H1 (cell line): ENCODE data around the gene DNER. TPM values are rescaled to one million over a fixed set of nuclear protein-coding genes. Genes with fewer than 3 reads are reported as not detected.

ENCODE experiments used
- CTCF ChIA-PET: fragments of 300-600 bp; sonication (Branson Sonifier 250); formaldehyde crosslinking; loops from one replicate; lab custom pipeline; 2021; ENCODE audit not compliant: partially characterized antibody; lab: Charles Lee
- POLR2A ChIA-PET: fragments of 300-600 bp; sonication (Branson Sonifier 250); formaldehyde crosslinking; loops from one replicate; lab custom pipeline; 2021; ENCODE audit warnings: inconsistent platforms; ENCODE audit not compliant: partially characterized antibody; lab: Charles Lee
- DNase-seq, 2 experiments: peaks; one replicate each; pipeline versions ENCODE4 v3.0.0 to v3.0.0-alpha.2; 2010 to 2022; ENCODE audit warnings: low spot score in 2 of 2, low read depth in 1 of 2, mixed read lengths in 1 of 2
- FAIRE-seq: peaks from 2 replicates; lab custom pipeline; 2011; peaks lifted over from hg19 to GRCh38; lab: Jason Lieb, UNC
- H2AFZ ChIP-seq: 2 replicates; pipeline ENCODE4 v1.8.1; 2012; ENCODE audit warnings: low read length, inconsistent platforms
- H2AK5ac ChIP-seq: 2 replicates; pipeline ENCODE4 v1.6.1; 2013; ENCODE audit warnings: low read depth, low read length
- H2BK120ac ChIP-seq: replicated peaks from 2 replicates; pipeline ENCODE3; 2013; ENCODE audit warnings: low read depth, low read length, inconsistent platforms
- H2BK12ac ChIP-seq: 2 replicates; pipeline ENCODE4 v1.6.1; 2013; ENCODE audit warnings: low read depth, low read length
- H2BK15ac ChIP-seq: 2 replicates; pipeline ENCODE4 v1.6.1; 2013; ENCODE audit warnings: low read length
- H2BK20ac ChIP-seq: 2 replicates; pipeline ENCODE4 v1.6.1; 2013; ENCODE audit warnings: low read length
- H2BK5ac ChIP-seq: 2 replicates; pipeline ENCODE4 v1.6.1; 2013; ENCODE audit warnings: low read depth, low read length
- H3K14ac ChIP-seq: 2 replicates; pipeline ENCODE4 v1.6.1; 2013; ENCODE audit warnings: inconsistent platforms; ENCODE audit not compliant: insufficient read length
- H3K18ac ChIP-seq: 2 replicates; pipeline ENCODE4 v1.6.1; 2013; ENCODE audit warnings: low read length; ENCODE audit errors: extremely low read depth
- H3K23ac ChIP-seq: 2 replicates; pipeline ENCODE4 v1.6.1; 2013; ENCODE audit warnings: inconsistent platforms; ENCODE audit not compliant: insufficient read length
- H3K23me2 ChIP-seq: 2 replicates; pipeline ENCODE4 v1.6.1; 2013; ENCODE audit warnings: low read depth, low read length
- H3K27ac ChIP-seq: 2 replicates; pipeline ENCODE4 v1.6.1; 2011; ENCODE audit warnings: low read depth, low read length, inconsistent platforms
- H3K27me3 ChIP-seq, 4 experiments: replicated peaks in 1 of 4; 1 replicate in 1 of 4; 2 replicates in 3 of 4; pipeline versions ENCODE4 v1.6.1 to v1.8.1; 2011 to 2013; ENCODE audit warnings: low read length in 3 of 4, mild to moderate bottlenecking in 3 of 4, inconsistent platforms in 2 of 4, mixed read lengths in 2 of 4, moderate library complexity in 1 of 4; ENCODE audit not compliant: control insufficient read depth in 3 of 4, insufficient read depth in 3 of 4; ENCODE audit errors: extremely low read depth in 1 of 4
- H3K36me3 ChIP-seq, 4 experiments: 2 replicates each; pipeline versions ENCODE4 v1.6.1 to v1.8.1; 2011 to 2013; ENCODE audit warnings: mild to moderate bottlenecking in 4 of 4, low read length in 3 of 4, moderate library complexity in 2 of 4, control low read depth in 1 of 4, inconsistent platforms in 1 of 4; ENCODE audit not compliant: insufficient read depth in 4 of 4, control insufficient read depth in 2 of 4
- H3K4ac ChIP-seq: replicated peaks from 2 replicates; pipeline ENCODE3; 2013; ENCODE audit warnings: low read length, low read depth, mixed read lengths, inconsistent platforms; ENCODE audit not compliant: insufficient read length
- H3K4me1 ChIP-seq, 4 experiments: replicated peaks in 1 of 4; 1 replicate in 1 of 4; 2 replicates in 3 of 4; pipeline versions ENCODE4 v1.6.1 to v1.8.1; 2011 to 2013; ENCODE audit warnings: low read length in 3 of 4, inconsistent platforms in 2 of 4, mixed read lengths in 1 of 4; ENCODE audit not compliant: insufficient read depth in 4 of 4, control insufficient read depth in 3 of 4
- H3K4me2 ChIP-seq, 2 experiments: 2 replicates each; pipeline versions ENCODE4 v1.6.1 to v1.8.1; 2011 to 2013; ENCODE audit warnings: low read depth in 2 of 2, low read length in 2 of 2, control low read depth in 1 of 2, inconsistent platforms in 1 of 2, mild to moderate bottlenecking in 1 of 2; ENCODE audit not compliant: insufficient read depth in 1 of 2
- H3K4me3 ChIP-seq, 4 experiments: fragments of 200-600, 300-600 bp in 1 of 4; sonication (generic), shearing (Covaris generic), sonication (Bioruptor Twin) in 1 of 4; 2 replicates each; pipeline versions ENCODE4 v1.5.1 to v1.8.1; 2011 to 2016; ENCODE audit warnings: low read length in 4 of 4, low read depth in 3 of 4, control low read depth in 2 of 4, inconsistent platforms in 2 of 4, mild to moderate bottlenecking in 2 of 4, mixed read lengths in 1 of 4, moderate library complexity in 1 of 4; ENCODE audit not compliant: insufficient read depth in 2 of 4; ENCODE audit errors: extremely low read depth in 1 of 4
- H3K56ac ChIP-seq: replicated peaks from 2 replicates; pipeline ENCODE3; 2013; ENCODE audit warnings: low read depth, mild to moderate bottlenecking, mixed read lengths, low read length, inconsistent platforms; ENCODE audit not compliant: insufficient read length
- H3K79me1 ChIP-seq: 2 replicates; pipeline ENCODE4 v1.6.1; 2013; ENCODE audit warnings: low read depth, low read length, control low read depth
- H3K79me2 ChIP-seq, 2 experiments: 2 replicates each; pipeline versions ENCODE4 v1.6.1 to v1.8.1; 2012 to 2013; ENCODE audit warnings: low read length in 2 of 2, mild to moderate bottlenecking in 2 of 2, inconsistent platforms in 1 of 2; ENCODE audit not compliant: insufficient read depth in 2 of 2, control insufficient read depth in 1 of 2
- H3K9ac ChIP-seq, 4 experiments: replicated peaks in 1 of 4; 1 replicate in 1 of 4; 2 replicates in 3 of 4; pipeline versions ENCODE4 v1.6.1 to v1.8.1; 2011 to 2013; ENCODE audit warnings: low read depth in 3 of 4, low read length in 3 of 4, control low read depth in 2 of 4, mild to moderate bottlenecking in 2 of 4, moderate library complexity in 2 of 4, inconsistent platforms in 1 of 4; ENCODE audit errors: extremely low read depth in 1 of 4
- H3K9me3 ChIP-seq, 2 experiments: 2 replicates each; pipeline versions ENCODE4 v1.6.1 to v1.8.1; 2012 to 2013; ENCODE audit warnings: mild to moderate bottlenecking in 2 of 2, moderate library complexity in 2 of 2, control low read depth in 1 of 2, inconsistent platforms in 1 of 2, low read depth in 1 of 2, low read length in 1 of 2, mixed read lengths in 1 of 2; ENCODE audit not compliant: insufficient read depth in 2 of 2
- H4K20me1 ChIP-seq, 2 experiments: replicated peaks in 1 of 2; 2 replicates each; pipeline versions ENCODE3 to v1.8.1; 2011 to 2013; ENCODE audit warnings: inconsistent platforms in 2 of 2, low read length in 2 of 2, mild to moderate bottlenecking in 1 of 2; ENCODE audit not compliant: insufficient read depth in 2 of 2, control insufficient read depth in 1 of 2
- H4K5ac ChIP-seq: 2 replicates; pipeline ENCODE4 v1.6.1; 2013; ENCODE audit warnings: low read length, low read depth, mixed read lengths, inconsistent platforms; ENCODE audit not compliant: insufficient read length
- H4K8ac ChIP-seq: 2 replicates; pipeline ENCODE4 v1.8.0; 2013; ENCODE audit warnings: mild to moderate bottlenecking, moderate library complexity, low read length, inconsistent platforms; ENCODE audit not compliant: insufficient read depth; ENCODE audit errors: extremely low read depth
- H4K91ac ChIP-seq: replicated peaks from 2 replicates; pipeline ENCODE3; 2013; ENCODE audit warnings: low read length, mixed read lengths, inconsistent platforms; ENCODE audit not compliant: insufficient read length
- ASH2L ChIP-seq: fragments of 200-600, 300-600 bp; sonication (generic); IDR thresholded peaks from one replicate; pipeline ENCODE4 v1.7.1; 2017; ENCODE audit warnings: low read length
- JUND ChIP-seq: IDR thresholded peaks from 2 replicates; pipeline ENCODE4 v1.6.1; 2011; ENCODE audit warnings: mild to moderate bottlenecking, improper control_type of control experiment, low read length
- WGBS, 2 experiments: shearing (Covaris generic) in 1 of 2; methylation state at CpG; one replicate each; pipeline versions ENCODE4 v1.1.6 to v1.1.7; 2013 to 2015; ENCODE audit warnings: low lambda C conversion rate in 2 of 2, mixed read lengths in 2 of 2, inconsistent platforms in 1 of 2, low coverage in 1 of 2, missing lambda C conversion rate in 1 of 2; ENCODE audit not compliant: insufficient replicate concordance in 2 of 2, insufficient coverage in 1 of 2, insufficient read length in 1 of 2; ENCODE audit errors: extremely low coverage in 1 of 2, missing lambda C conversion rate in 1 of 2; 5-methylcytosine and 5-hydroxymethylcytosine counted together
- polyA plus RNA-seq, 7 experiments: library from polyadenylated mRNA; depleted of rRNA in 3 of 7; stranded (reverse) in 5 of 7; unstranded in 2 of 7; fragments of >200 nt in 5 of 7; fragments of 200-250 nt in 2 of 7; gene quantifications; 1 replicate in 5 of 7; 2 replicates in 1 of 7; 4 replicates in 1 of 7; pipeline versions ENCODE4 v1.2.1 to v1.2.3, GENCODE V29; 2011 to 2013; ENCODE audit warnings: missing spikeins in 2 of 7, mixed read lengths in 2 of 7
- total RNA-seq: library from RNA; stranded (reverse); fragmentation: NEBNext Ultra II Directional; extraction: Animal tissue kit (Norgen Biotek cat#: 25700); gene quantifications from 2 replicates; pipeline ENCODE4 v1.2.1, GENCODE V29; 2021

Gene DNER
- total and polyA plus RNA-seq, 2 of the 8 experiments (the other 6 are each of a cell fraction or from before 2014, with no cell fraction given): 6.8 to 16.3 TPM

- Histone ChIP-seq H3K4ac (no peak overlapping the region), H3K18ac (no peak overlapping the region), H2AK5ac (no peak overlapping the region), H4K8ac (no peak overlapping the region), H3K4me3 (no peak overlapping the region), H4K91ac (peak overlapping the region; percentile 19), H4K5ac (no peak overlapping the region), H2BK15ac (no peak overlapping the region), H3K56ac (no peak overlapping the region), H3K23ac (no peak overlapping the region), H3K14ac (no peak overlapping the region), H3K9ac (no peak overlapping the region), H2BK5ac (no peak overlapping the region), H3K4me2 (no peak overlapping the region), H2BK20ac (no peak overlapping the region), H3K23me2 (no peaks in the 10 kb centered on the region), H2BK12ac (no peak overlapping the region), H4K20me1 (no peaks in the 10 kb centered on the region), H2AFZ (no peak overlapping the region), H3K27me3 (no peaks in the 10 kb centered on the region), H3K27ac (no peak overlapping the region), H3K79me2 (no peaks in the 10 kb centered on the region), H3K4me1 (peaks cover 0 to 13% (median 3%) of the 10 kb centered on the region in 4 experiments; a peak in 4 of 7 replicates), H2BK120ac (no peak overlapping the region), H3K79me1 (no peaks in the 10 kb centered on the region), H3K36me3 (no peaks in the 10 kb centered on the region), H3K9me3 (no peaks in the 10 kb centered on the region; a peak in 2 of 4 replicates)
- FAIRE-seq (no peak), DNase-seq (no peak)
- CTCF ChIA-PET: interaction anchor here (0.6 to 1.5 kb wide), 4 partner anchors 9 to 729 kb away, joined by 3 to 7 read pairs (median 4); no protein-coding TSS in a partner anchor
- POLR2A ChIA-PET: no interaction called here
- 88% methylated on average over 8 of the region's 8 CpGs; no CpG with 5 or more reads in 1 of the 2 experiments for WGBS, 2 experiments
- TF ChIP-seq ASH2L (no peak), JUND (no peak)
These were observed 297.2 kb downstream of the DNER start for GRCh38 chr2:229417176-229417575.
